Activated CD4-positive, alpha-beta T cell treated with anti-CD3 and anti-CD28 coated beads for 1 hour (primary cell): ENCODE results near the gene USP2.

Source experiments
- DNase-seq: peaks from one replicate; pipeline ENCODE4 v3.0.0-alpha.2; 2020

Gene USP2

GRCh38 chr11:119320240-119320775 lies 61.2 kb downstream of the USP2 start:
- no peak for DNase-seq

GRCh38 chr11:119319700-119320239 lies 61.7 kb downstream of the USP2 start:
- no peak for DNase-seq

GRCh38 chr11:119319136-119319699 lies 62.3 kb downstream of the USP2 start:
- no peak for DNase-seq

- no peak for DNase-seq
Measured at GRCh38 chr11:119318240-119319135, 63.0 kb downstream of the USP2 start.

GRCh38 chr11:119317592-119318239 lies 63.8 kb downstream of the USP2 start:
- no peak for DNase-seq

GRCh38 chr11:119316729-119317591 lies 64.5 kb downstream of the USP2 start, which contains the start of gene MCAM:
MCAM (minus strand) TSS chr11:119317130; CDS start chr11:119317101, 29 bp downstream.
- DNase-seq, result no peak

- no peak for DNase-seq
Measured at GRCh38 chr11:119316016-119316728, 65.3 kb downstream of the USP2 start.

- peak; percentile 36 for DNase-seq
Measured at GRCh38 chr11:119315131-119316015, 66.1 kb downstream of the USP2 start.

GRCh38 chr11:119314726-119315125 lies 66.8 kb downstream of the USP2 start:
- no peak for DNase-seq

GRCh38 chr11:119310682-119311052 lies 70.8 kb downstream of the USP2 start:
- DNase-seq, result no peak

GRCh38 chr11:119309953-119310681 lies 71.4 kb downstream of the USP2 start:
- DNase-seq, result no peak

GRCh38 chr11:119309411-119309810 lies 72.1 kb downstream of the USP2 start:
- no peak for DNase-seq

- no peak for DNase-seq
Measured at GRCh38 chr11:119307974-119308373, 73.5 kb downstream of the USP2 start.

GRCh38 chr11:119307219-119307618 lies 74.3 kb downstream of the USP2 start:
- DNase-seq, result no peak

GRCh38 chr11:119306373-119306890 lies 75.1 kb downstream of the USP2 start:
- DNase-seq, result no peak

GRCh38 chr11:119305556-119306372 lies 75.7 kb downstream of the USP2 start:
- no peak for DNase-seq
